ENCODE data around the gene LAPTM5. TPM values are rescaled to one million over a fixed set of nuclear protein-coding genes. Genes with fewer than 3 reads are reported as not detected.

LAPTM5 gene
- total and polyA plus RNA-seq, 4 donors, result 58.7 to 653 (median 271) TPM

DNA sequence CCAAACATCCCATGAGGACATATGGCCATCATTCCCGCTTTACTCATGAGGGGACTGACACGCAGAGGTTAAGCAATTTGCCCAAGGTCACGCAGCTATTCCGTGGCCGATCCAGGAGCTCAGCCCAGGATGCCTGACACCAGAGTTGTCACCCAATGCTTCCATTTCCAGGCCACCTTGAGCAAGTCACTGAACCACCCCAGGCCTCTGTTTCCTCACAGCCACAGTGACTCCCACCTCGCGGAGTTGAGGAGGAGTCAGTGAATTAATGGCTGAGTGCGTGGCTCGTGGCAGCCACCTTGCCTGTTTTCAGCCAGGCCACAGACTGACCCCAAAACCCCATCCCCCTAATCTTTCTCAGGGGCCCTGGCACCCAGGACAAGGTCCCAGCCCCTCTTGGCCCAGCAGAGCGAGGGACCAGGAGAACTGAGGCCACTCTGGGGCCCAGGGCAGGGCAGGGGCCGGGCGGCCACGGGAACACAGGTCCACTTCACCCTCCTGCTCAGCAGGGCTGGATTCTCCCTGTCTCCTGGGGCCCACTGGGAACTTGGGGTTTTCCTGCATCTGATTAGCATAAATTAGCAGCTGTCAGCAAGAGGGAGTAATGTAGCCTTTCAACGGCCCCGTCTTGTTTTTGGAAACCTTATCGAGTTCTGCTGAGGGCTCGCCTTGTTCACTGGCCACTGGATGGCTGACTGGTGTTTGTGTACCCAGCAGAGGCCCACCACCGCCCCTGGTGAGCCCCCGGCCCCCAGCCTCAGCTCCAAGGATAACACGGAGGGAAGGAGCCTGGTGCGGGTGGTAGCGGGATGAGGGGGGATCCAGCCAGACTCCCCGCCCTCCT lies 19.7 kb upstream of the LAPTM5 start:
- Histone ChIP-seq H3K9me3 (ENCODE audit: control insufficient read depth in 4 of 4, insufficient read depth in 3 of 4, low read length in 3 of 4) (no peaks in the 10 kb centered on the region), H3K36me3 (ENCODE audit: control insufficient read depth in 4 of 4, insufficient read depth in 4 of 4, low read length in 4 of 4) (no peaks in the 10 kb centered on the region), H3K27me3 (ENCODE audit: control insufficient read depth in 3 of 3, insufficient read depth in 3 of 3, low read length in 2 of 3) (no peaks in the 10 kb centered on the region), H3K27ac (ENCODE audit: low read depth in 1 of 2, low read length in 1 of 2) (no peak overlapping the region), H3K4me3 (no peak overlapping the region), H3K9ac (ENCODE audit: insufficient read depth in 1 of 2, low read length in 2 of 2) (no peak overlapping the region), H3K4me1 (ENCODE audit: control insufficient read depth in 5 of 5, insufficient read depth in 5 of 5, low read length in 5 of 5) (no peaks in the 10 kb centered on the region)
- DNase-seq, result no peak
- 86 to 93% methylated on average over 23 of the region's 23 CpGs for WGBS, 2 donors
- TF ChIP-seq, protein P1, sequence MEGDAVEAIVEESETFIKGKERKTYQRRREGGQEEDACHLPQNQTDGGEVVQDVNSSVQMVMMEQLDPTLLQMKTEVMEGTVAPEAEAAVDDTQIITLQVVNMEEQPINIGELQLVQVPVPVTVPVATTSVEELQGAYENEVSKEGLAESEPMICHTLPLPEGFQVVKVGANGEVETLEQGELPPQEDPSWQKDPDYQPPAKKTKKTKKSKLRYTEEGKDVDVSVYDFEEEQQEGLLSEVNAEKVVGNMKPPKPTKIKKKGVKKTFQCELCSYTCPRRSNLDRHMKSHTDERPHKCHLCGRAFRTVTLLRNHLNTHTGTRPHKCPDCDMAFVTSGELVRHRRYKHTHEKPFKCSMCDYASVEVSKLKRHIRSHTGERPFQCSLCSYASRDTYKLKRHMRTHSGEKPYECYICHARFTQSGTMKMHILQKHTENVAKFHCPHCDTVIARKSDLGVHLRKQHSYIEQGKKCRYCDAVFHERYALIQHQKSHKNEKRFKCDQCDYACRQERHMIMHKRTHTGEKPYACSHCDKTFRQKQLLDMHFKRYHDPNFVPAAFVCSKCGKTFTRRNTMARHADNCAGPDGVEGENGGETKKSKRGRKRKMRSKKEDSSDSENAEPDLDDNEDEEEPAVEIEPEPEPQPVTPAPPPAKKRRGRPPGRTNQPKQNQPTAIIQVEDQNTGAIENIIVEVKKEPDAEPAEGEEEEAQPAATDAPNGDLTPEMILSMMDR (IDR thresholded peaks at IDR 0.05; ENCODE audit: control extremely low read depth, extremely low read depth), result no peak
- ATAC-seq (ENCODE audit: insufficient read depth, low FRiP score), result no peak

DNA sequence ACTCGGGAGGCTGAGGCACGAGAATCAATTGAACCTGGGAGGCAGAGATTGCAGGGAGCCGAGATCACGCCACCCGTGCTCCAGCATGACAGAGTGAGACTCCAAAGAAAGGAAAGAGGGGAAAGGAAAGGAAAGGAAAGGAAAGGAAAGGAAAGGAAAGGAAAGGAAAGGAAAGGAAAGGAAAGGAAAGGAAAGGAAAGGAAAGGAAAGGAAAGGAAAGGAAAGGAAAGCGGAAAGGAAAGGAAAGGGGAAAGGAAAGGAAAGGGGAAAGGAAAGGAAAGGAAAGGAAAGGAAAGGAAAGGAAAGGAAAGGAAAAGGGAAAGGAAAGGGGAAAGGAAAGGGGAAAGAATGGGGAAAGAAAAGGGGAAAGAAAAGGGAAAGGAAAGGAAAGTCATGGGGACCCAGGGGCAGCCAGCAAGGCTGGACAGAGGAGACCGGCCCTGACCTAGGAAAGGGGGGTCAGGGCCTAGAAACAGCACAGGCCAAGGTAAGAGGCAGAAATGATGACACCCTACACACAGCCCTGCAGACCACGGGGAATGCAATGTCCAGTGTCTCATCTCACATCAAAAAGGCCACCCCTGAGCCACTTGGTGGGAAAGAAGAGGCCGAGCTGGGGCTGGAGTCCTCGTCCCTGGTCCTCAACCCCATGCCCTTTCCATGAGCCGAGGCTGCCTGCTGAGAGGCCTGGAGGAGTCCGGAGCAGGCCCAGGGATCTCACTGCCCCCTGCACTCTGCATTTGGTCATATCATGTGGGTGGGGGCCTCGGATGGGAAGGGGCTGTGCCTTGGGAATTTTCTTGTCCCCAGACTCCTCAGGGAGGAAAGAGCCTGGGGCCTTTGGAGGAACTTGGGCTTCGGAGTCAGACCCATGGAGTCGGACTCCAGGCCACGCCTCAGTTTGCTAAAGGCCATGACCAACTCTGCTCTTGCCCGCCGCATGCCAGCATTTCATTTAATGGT lies 18.8 kb upstream of the LAPTM5 start:
- Histone ChIP-seq H3K4me3 (no peak overlapping the region), H3K4me1 (ENCODE audit: control insufficient read depth in 5 of 5, insufficient read depth in 5 of 5, low read length in 5 of 5) (no peaks in the 10 kb centered on the region), H3K9me3 (ENCODE audit: control insufficient read depth in 4 of 4, insufficient read depth in 3 of 4, low read length in 3 of 4) (no peaks in the 10 kb centered on the region), H3K9ac (ENCODE audit: insufficient read depth in 1 of 2, low read length in 2 of 2) (no peak overlapping the region), H3K27me3 (ENCODE audit: control insufficient read depth in 3 of 3, insufficient read depth in 3 of 3, low read length in 2 of 3) (no peaks in the 10 kb centered on the region), H3K36me3 (ENCODE audit: control insufficient read depth in 4 of 4, insufficient read depth in 4 of 4, low read length in 4 of 4) (no peaks in the 10 kb centered on the region), H3K27ac (ENCODE audit: low read depth in 1 of 2, low read length in 1 of 2) (no peak overlapping the region)
- TF ChIP-seq, protein P1 (IDR thresholded peaks at IDR 0.05; ENCODE audit: control extremely low read depth, extremely low read depth), result no peak
- 91 to 96% methylated on average over 17 to 18 of the region's 18 CpGs for WGBS, 2 donors
- ATAC-seq (ENCODE audit: insufficient read depth, low FRiP score) (no peak), DNase-seq (no peak)

DNA sequence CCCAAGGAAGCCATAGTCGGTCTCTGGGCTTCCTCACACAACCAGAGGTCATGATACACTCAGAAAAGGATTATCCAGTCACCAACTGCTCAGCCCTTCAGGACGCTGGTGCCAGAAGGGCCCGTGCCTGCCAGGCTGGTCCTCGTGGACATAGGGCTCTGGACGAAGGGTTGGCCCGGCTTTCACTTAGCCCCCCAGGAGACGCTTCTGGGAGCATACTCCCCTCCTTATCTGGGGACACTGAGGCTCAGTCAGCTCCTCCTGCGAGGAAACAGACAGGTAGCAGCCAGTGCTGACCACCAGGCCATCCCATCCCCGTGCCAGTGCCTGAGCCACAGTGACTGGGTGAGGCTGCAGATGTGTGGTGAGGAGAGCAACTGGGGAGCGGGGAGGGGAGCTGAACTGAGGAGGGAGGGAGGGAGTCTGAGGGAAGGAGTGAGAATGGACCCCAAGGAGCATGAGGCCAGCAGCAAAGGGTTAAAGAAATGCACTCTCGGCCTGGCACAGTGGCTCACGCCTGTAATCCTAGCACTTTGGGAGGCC lies 17.9 kb upstream of the LAPTM5 start:
- TF ChIP-seq, protein P1 (IDR thresholded peaks at IDR 0.05; ENCODE audit: control extremely low read depth, extremely low read depth), result no peak
- Histone ChIP-seq H3K4me3 (no peak overlapping the region), H3K36me3 (ENCODE audit: control insufficient read depth in 4 of 4, insufficient read depth in 4 of 4, low read length in 4 of 4) (no peaks in the 10 kb centered on the region), H3K4me1 (ENCODE audit: control insufficient read depth in 5 of 5, insufficient read depth in 5 of 5, low read length in 5 of 5) (no peaks in the 10 kb centered on the region), H3K27ac (ENCODE audit: low read depth in 1 of 2, low read length in 1 of 2) (no peak overlapping the region), H3K9ac (ENCODE audit: insufficient read depth in 1 of 2, low read length in 2 of 2) (no peak overlapping the region), H3K9me3 (ENCODE audit: control insufficient read depth in 4 of 4, insufficient read depth in 3 of 4, low read length in 3 of 4) (no peaks in the 10 kb centered on the region), H3K27me3 (ENCODE audit: control insufficient read depth in 3 of 3, insufficient read depth in 3 of 3, low read length in 2 of 3) (no peaks in the 10 kb centered on the region)
- ATAC-seq (ENCODE audit: insufficient read depth, low FRiP score), result no peak
- 87 to 90% methylated on average over 12 of the region's 12 CpGs for WGBS, 2 donors
- no peak for DNase-seq

Measured in lung (tissue), 12 donors.